Liver (tissue), 9 donors: Measurements from ENCODE around the gene HBE1. TPM values are rescaled to one million over a fixed set of nuclear protein-coding genes. Genes with fewer than 3 reads are reported as not detected.
"Not testable (repeated sequence)": the region's sequence is repeated elsewhere in the genome, so short reads cannot be mapped to it uniquely, and the experiment has no call there.

Experiments used
- DNase-seq: peaks from one replicate; pipeline ENCODE4 v3.0.0-alpha.2; 2017; ENCODE audit warnings: low spot score
- H3K27ac ChIP-seq, 2 donors: one replicate each; pipeline ENCODE4 v1.7.0; 2013; ENCODE audit warnings: inconsistent platforms in 2 of 2, low read length in 2 of 2, control low read depth in 1 of 2, low read depth in 1 of 2, mild to moderate bottlenecking in 1 of 2
- H3K27me3 ChIP-seq, 4 donors: one replicate each; pipeline versions ENCODE4 v1.6.1 to v1.7.0; 2013; ENCODE audit warnings: low read length in 3 of 4, inconsistent platforms in 1 of 4, mild to moderate bottlenecking in 1 of 4, moderate library complexity in 1 of 4; ENCODE audit not compliant: control insufficient read depth in 4 of 4, insufficient read depth in 4 of 4
- H3K36me3 ChIP-seq, 4 donors: one replicate each; pipeline versions ENCODE4 v1.6.1 to v1.7.0; 2013; ENCODE audit warnings: low read length in 3 of 4, mild to moderate bottlenecking in 3 of 4, low read depth in 1 of 4, moderate library complexity in 1 of 4; ENCODE audit not compliant: control insufficient read depth in 4 of 4, insufficient read depth in 3 of 4
- H3K4me1 ChIP-seq, 4 donors: one replicate each; pipeline versions ENCODE4 v1.6.1 to v1.7.0; 2013; ENCODE audit warnings: low read length in 3 of 4, mild to moderate bottlenecking in 3 of 4, moderate library complexity in 1 of 4; ENCODE audit not compliant: control insufficient read depth in 4 of 4, insufficient read depth in 4 of 4
- H3K4me3 ChIP-seq, 3 donors: one replicate each; pipeline versions ENCODE4 v1.6.1 to v1.7.0; 2013; ENCODE audit warnings: low read length in 3 of 3, control low read depth in 1 of 3, low read depth in 1 of 3, mild to moderate bottlenecking in 1 of 3
- H3K9ac ChIP-seq, 2 donors: one replicate each; pipeline ENCODE4 v1.7.0; 2013; ENCODE audit warnings: low read length in 2 of 2, mild to moderate bottlenecking in 2 of 2, moderate library complexity in 2 of 2, control low read depth in 1 of 2, low read depth in 1 of 2
- H3K9me3 ChIP-seq, 4 donors: one replicate each; pipeline versions ENCODE4 v1.6.1 to v1.7.0; 2013; ENCODE audit warnings: low read length in 3 of 4; ENCODE audit not compliant: control insufficient read depth in 4 of 4
- EGR1 ChIP-seq, 2 donors: IDR thresholded peaks; 2 replicates each; pipeline ENCODE4 v1.6.1; 2016 to 2018; ENCODE audit warnings: antibody characterized with exemption in 2 of 2, low read depth in 2 of 2
- FOXA1 ChIP-seq: IDR thresholded peaks from 2 replicates; pipeline ENCODE4 v1.6.1; 2016; ENCODE audit warnings: antibody characterized with exemption
- FOXA2 ChIP-seq: IDR thresholded peaks from 2 replicates; pipeline ENCODE4 v1.6.1; 2016; ENCODE audit warnings: antibody characterized with exemption
- GABPA ChIP-seq, 2 donors: IDR thresholded peaks in 1 of 2; conservative IDR thresholded peaks in 1 of 2; 2 replicates each; pipeline ENCODE4 v1.6.1; 2016; ENCODE audit warnings: antibody characterized with exemption in 2 of 2, mild to moderate bottlenecking in 1 of 2, moderate library complexity in 1 of 2
- HNF4G ChIP-seq: IDR thresholded peaks from 2 replicates; pipeline ENCODE4 v1.6.1; 2016; ENCODE audit warnings: antibody characterized with exemption
- RXRA ChIP-seq, 2 donors: IDR thresholded peaks; 2 replicates each; pipeline ENCODE4 v1.6.1; 2017 to 2018; ENCODE audit warnings: antibody characterized with exemption in 2 of 2, mild to moderate bottlenecking in 1 of 2
- TAF1 ChIP-seq: conservative IDR thresholded peaks from 2 replicates; pipeline ENCODE4 v1.6.1; 2016; ENCODE audit warnings: antibody characterized with exemption, mild to moderate bottlenecking
- YY1 ChIP-seq: IDR thresholded peaks from 2 replicates; pipeline ENCODE4 v1.6.1; 2016; ENCODE audit warnings: antibody characterized with exemption, mild to moderate bottlenecking
- WGBS: extraction: QIAGEN DNeasy Blood & Tissue Kit; methylation state at CpG from one replicate; pipeline ENCODE4 v1.1.7; 2013; 5-methylcytosine and 5-hydroxymethylcytosine counted together
- polyA plus RNA-seq, 2 donors: library from polyadenylated mRNA; stranded (reverse) in 1 of 2; unstranded in 1 of 2; fragments of 200-250 nt in 1 of 2; fragments of >200 nt in 1 of 2; fragmentation: Nextera tagmentation in 1 of 2; extraction: Ambion mirVana in 1 of 2; gene quantifications; one replicate each; pipeline versions ENCODE4 v1.2.1 to v1.2.3, GENCODE V29; 2013 to 2015
- total RNA-seq, 2 donors: library from RNA; depleted of rRNA; stranded (reverse); fragments of >200 nt; gene quantifications; one replicate each; pipeline ENCODE4 v1.2.3, GENCODE V29; 2014
- TF ChIP-seq, protein P1 (sequence below): fragments of 150-350 bp; IDR thresholded peaks from 2 replicates; pipeline ENCODE4 v1.5.1; 2017; ENCODE audit warnings: improper control_type of control experiment, low read depth, low read length; ENCODE audit not compliant: missing input control
- TF ChIP-seq, protein P2 (sequence below): IDR thresholded peaks from 2 replicates; pipeline ENCODE4 v1.6.1; 2016; ENCODE audit warnings: antibody characterized with exemption
- TF ChIP-seq, protein P3 (sequence below): IDR thresholded peaks from 2 replicates; pipeline ENCODE4 v1.6.1; 2016; ENCODE audit warnings: antibody characterized with exemption
- TF ChIP-seq, protein P4 (sequence below): IDR thresholded peaks from 2 replicates; pipeline ENCODE4 v1.6.1; 2016; ENCODE audit warnings: antibody characterized with exemption, mild to moderate bottlenecking
- donor health status: healthy.
- donor health status: healthy.
- donor health status: healthy.
- donor health status: healthy.
- donor health status: healthy.

The HBE1 gene
- total and polyA plus RNA-seq, 4 donors: 82.7 TPM; not detected in 3

DNA sequence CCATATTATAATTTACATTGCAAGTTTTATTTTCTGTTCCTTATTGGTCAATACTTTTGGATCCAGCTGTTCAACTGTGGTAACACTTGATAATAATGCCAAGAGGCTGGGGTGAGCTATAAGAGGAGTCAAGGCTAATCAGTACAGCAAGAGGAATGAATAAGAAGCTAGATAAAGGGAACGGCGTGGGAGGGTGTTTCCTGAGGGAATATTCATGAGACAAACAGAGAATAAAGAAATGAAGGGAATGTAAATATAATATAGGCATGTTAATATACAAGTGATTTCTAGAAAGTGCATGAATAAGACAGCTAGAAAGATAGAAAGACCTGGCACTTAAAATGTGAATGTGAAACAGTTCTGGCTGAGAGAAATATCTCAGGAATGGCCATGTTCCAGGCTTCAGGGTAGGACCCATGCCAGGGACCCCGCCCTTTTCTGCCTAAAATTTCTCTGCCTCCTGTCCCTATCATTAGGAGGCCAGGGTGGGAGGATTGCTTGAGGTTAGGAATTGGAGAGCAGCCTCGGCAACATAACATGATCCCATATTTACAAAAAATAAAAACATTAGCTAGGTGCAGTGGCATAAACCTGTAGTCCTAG, 28.1 kb upstream of the HBE1 start:
- Histone ChIP-seq H3K4me3 (no peak overlapping the region), H3K9me3 (no peaks in the 10 kb centered on the region), H3K27me3 (no peaks in the 10 kb centered on the region), H3K9ac (no peak overlapping the region), H3K27ac (no peak overlapping the region), H3K4me1 (no peaks in the 10 kb centered on the region), H3K36me3 (no peaks in the 10 kb centered on the region)
- WGBS: 64% methylated on average over 4 of the region's 4 CpGs
- TF ChIP-seq YY1 (no peak), FOXA1 (no peak), FOXA2 (no peak), HNF4G (no peak)
- TF ChIP-seq, protein P1, sequence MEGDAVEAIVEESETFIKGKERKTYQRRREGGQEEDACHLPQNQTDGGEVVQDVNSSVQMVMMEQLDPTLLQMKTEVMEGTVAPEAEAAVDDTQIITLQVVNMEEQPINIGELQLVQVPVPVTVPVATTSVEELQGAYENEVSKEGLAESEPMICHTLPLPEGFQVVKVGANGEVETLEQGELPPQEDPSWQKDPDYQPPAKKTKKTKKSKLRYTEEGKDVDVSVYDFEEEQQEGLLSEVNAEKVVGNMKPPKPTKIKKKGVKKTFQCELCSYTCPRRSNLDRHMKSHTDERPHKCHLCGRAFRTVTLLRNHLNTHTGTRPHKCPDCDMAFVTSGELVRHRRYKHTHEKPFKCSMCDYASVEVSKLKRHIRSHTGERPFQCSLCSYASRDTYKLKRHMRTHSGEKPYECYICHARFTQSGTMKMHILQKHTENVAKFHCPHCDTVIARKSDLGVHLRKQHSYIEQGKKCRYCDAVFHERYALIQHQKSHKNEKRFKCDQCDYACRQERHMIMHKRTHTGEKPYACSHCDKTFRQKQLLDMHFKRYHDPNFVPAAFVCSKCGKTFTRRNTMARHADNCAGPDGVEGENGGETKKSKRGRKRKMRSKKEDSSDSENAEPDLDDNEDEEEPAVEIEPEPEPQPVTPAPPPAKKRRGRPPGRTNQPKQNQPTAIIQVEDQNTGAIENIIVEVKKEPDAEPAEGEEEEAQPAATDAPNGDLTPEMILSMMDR: no peak
- TF ChIP-seq, protein P2, sequence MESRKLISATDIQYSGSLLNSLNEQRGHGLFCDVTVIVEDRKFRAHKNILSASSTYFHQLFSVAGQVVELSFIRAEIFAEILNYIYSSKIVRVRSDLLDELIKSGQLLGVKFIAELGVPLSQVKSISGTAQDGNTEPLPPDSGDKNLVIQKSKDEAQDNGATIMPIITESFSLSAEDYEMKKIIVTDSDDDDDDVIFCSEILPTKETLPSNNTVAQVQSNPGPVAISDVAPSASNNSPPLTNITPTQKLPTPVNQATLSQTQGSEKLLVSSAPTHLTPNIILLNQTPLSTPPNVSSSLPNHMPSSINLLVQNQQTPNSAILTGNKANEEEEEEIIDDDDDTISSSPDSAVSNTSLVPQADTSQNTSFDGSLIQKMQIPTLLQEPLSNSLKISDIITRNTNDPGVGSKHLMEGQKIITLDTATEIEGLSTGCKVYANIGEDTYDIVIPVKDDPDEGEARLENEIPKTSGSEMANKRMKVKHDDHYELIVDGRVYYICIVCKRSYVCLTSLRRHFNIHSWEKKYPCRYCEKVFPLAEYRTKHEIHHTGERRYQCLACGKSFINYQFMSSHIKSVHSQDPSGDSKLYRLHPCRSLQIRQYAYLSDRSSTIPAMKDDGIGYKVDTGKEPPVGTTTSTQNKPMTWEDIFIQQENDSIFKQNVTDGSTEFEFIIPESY: no peak
- DNase-seq: no peak

DNA sequence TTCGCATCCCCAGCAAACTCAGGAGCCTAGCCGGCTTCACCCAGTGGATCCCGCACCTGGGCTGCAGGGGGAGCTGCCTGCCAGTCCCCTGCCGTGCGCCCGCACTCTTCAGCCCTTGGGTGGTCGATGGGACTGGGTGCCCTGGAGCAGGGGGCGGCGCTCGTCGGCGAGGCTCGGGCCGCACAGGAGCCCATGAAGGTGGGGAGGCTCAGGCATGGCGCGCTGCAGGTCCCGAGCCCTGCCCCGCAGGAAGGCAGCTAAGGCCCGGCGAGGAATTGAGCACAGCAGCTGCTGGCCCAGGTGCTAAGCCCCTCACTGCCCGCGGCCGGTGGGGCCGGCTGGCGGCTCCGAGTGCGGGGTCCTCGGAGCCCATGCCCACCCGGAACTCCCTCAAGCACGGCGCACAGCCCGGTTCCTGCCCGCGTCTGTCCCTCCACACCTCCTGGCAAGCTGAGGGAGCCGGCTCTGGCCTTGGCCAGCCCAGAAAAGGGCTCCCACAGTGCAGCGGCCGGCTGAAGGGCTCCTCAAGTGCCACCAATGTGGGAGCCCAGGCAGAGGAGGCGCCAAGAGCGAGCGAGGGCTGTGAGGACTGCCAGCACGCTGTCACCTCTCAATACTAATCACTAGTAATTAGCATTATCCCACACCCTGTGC, 24.7 kb upstream of the HBE1 start:
- not testable (repeated sequence) for H3K4me1 ChIP-seq, DNase-seq, H3K27ac ChIP-seq, H3K4me3 ChIP-seq, H3K9ac ChIP-seq, H3K27me3 ChIP-seq, H3K9me3 ChIP-seq, H3K36me3 ChIP-seq
- 94% methylated on average over 41 of the region's 41 CpGs for WGBS

DNA sequence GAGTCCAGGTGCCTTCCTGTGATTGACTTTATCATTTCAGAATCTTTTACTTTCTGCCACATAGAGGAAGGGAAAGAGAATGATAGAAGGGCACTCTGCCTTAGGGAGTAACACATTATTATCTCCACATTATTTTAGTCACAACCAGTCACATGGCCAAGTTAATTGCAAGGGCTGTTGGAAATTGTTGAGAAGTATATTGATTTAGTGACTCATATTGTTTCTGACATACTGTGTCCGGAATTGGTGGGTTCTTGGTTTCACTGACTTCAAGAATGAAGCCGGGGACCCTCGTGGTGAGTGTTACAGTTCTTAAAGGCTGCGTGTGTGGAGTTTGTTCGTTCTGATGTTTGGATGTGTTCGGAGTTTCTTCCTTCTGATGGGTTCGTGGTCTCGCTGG, 23.3 kb upstream of the HBE1 start:
- no peak for TF ChIP-seq FOXA2
- TF ChIP-seq, protein P2: no peak
- TF ChIP-seq, protein P1: no peak
- TF ChIP-seq RXRA (IDR thresholded peaks at IDR 0.05): no peak
- TF ChIP-seq, protein P3, sequence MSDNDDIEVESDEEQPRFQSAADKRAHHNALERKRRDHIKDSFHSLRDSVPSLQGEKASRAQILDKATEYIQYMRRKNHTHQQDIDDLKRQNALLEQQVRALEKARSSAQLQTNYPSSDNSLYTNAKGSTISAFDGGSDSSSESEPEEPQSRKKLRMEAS: no peak
- TF ChIP-seq FOXA1: no peak
- no peak for TF ChIP-seq EGR1 (IDR thresholded peaks at IDR 0.05; ENCODE audit: low read depth in 2 of 2)
- TF ChIP-seq TAF1: no peak
- no peak for TF ChIP-seq YY1
- TF ChIP-seq GABPA (IDR thresholded peaks at IDR 0.05 in 1 of 2, conservative IDR thresholded peaks at IDR 0.05 in 1 of 2): no peak
- TF ChIP-seq, protein P4, sequence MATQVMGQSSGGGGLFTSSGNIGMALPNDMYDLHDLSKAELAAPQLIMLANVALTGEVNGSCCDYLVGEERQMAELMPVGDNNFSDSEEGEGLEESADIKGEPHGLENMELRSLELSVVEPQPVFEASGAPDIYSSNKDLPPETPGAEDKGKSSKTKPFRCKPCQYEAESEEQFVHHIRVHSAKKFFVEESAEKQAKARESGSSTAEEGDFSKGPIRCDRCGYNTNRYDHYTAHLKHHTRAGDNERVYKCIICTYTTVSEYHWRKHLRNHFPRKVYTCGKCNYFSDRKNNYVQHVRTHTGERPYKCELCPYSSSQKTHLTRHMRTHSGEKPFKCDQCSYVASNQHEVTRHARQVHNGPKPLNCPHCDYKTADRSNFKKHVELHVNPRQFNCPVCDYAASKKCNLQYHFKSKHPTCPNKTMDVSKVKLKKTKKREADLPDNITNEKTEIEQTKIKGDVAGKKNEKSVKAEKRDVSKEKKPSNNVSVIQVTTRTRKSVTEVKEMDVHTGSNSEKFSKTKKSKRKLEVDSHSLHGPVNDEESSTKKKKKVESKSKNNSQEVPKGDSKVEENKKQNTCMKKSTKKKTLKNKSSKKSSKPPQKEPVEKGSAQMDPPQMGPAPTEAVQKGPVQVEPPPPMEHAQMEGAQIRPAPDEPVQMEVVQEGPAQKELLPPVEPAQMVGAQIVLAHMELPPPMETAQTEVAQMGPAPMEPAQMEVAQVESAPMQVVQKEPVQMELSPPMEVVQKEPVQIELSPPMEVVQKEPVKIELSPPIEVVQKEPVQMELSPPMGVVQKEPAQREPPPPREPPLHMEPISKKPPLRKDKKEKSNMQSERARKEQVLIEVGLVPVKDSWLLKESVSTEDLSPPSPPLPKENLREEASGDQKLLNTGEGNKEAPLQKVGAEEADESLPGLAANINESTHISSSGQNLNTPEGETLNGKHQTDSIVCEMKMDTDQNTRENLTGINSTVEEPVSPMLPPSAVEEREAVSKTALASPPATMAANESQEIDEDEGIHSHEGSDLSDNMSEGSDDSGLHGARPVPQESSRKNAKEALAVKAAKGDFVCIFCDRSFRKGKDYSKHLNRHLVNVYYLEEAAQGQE: no peak
- Histone ChIP-seq H3K9me3 (no peaks in the 10 kb centered on the region), H3K27me3 (no peaks in the 10 kb centered on the region), H3K4me3 (no peak overlapping the region), H3K36me3 (no peaks in the 10 kb centered on the region), H3K27ac (no peak overlapping the region), H3K4me1 (no peaks in the 10 kb centered on the region), H3K9ac (no peak overlapping the region)
- DNase-seq: no peak
- WGBS: 90% methylated on average over 8 of the region's 8 CpGs
